AG09309 (cell line): Measurements from ENCODE around the gene CISD1.
A peak's percentile ranks its signal among the peaks of the same experiment; 100 is the strongest.

ENCODE experiments used
- DNase-seq: peaks from one replicate; pipeline ENCODE4 v3.0.0-alpha.2; 2010; ENCODE audit warnings: low read depth
- H3K4me3 ChIP-seq: 2 replicates; pipeline ENCODE4 v1.5.1; 2011; ENCODE audit warnings: mild to moderate bottlenecking, low read depth, low read length, moderate library complexity; ENCODE audit not compliant: control insufficient read depth
- CTCF ChIP-seq: IDR thresholded peaks from 2 replicates; pipeline ENCODE4 v1.5.1; 2011; ENCODE audit warnings: mild to moderate bottlenecking, low read depth, low read length, inconsistent platforms; ENCODE audit not compliant: insufficient read depth, control insufficient read depth; ENCODE audit errors: missing control alignments

Gene CISD1

GRCh38 chr10:58293989-58294388, 25.0 kb downstream of the CISD1 start:
- no peak for TF ChIP-seq CTCF
- no peak for DNase-seq
- H3K4me3 ChIP-seq, result no peak overlapping the region

- DNase-seq, result no peak
- no peak overlapping the region for H3K4me3 ChIP-seq
- peak; percentile 80 for TF ChIP-seq CTCF
Observed at GRCh38 chr10:58299580-58299979, 30.6 kb downstream of the CISD1 start.

GRCh38 chr10:58300676-58301075, 31.7 kb downstream of the CISD1 start:
- H3K4me3 ChIP-seq, result no peak overlapping the region
- no peak for TF ChIP-seq CTCF
- DNase-seq, result no peak

- no peak overlapping the region for H3K4me3 ChIP-seq
- no peak for TF ChIP-seq CTCF
- DNase-seq, result no peak
Observed at GRCh38 chr10:58302254-58302653, 33.3 kb downstream of the CISD1 start.

GRCh38 chr10:58304099-58304633, 35.2 kb downstream of the CISD1 start:
- no peak for DNase-seq
- no peak for TF ChIP-seq CTCF

GRCh38 chr10:58305821-58306220, 36.9 kb downstream of the CISD1 start:
- no peak for DNase-seq
- no peak overlapping the region for H3K4me3 ChIP-seq
- no peak for TF ChIP-seq CTCF

More at GRCh38 chr10:58304099-58304633, 35.2 kb downstream of the CISD1 start:
- H3K4me3 ChIP-seq, result no peak overlapping the region

GRCh38 chr10:58307676-58308075, 38.7 kb downstream of the CISD1 start:
- TF ChIP-seq CTCF, result no peak
- H3K4me3 ChIP-seq, result no peak overlapping the region
- DNase-seq, result no peak
